Measurements from ENCODE around the gene MRFAP1.

DNA sequence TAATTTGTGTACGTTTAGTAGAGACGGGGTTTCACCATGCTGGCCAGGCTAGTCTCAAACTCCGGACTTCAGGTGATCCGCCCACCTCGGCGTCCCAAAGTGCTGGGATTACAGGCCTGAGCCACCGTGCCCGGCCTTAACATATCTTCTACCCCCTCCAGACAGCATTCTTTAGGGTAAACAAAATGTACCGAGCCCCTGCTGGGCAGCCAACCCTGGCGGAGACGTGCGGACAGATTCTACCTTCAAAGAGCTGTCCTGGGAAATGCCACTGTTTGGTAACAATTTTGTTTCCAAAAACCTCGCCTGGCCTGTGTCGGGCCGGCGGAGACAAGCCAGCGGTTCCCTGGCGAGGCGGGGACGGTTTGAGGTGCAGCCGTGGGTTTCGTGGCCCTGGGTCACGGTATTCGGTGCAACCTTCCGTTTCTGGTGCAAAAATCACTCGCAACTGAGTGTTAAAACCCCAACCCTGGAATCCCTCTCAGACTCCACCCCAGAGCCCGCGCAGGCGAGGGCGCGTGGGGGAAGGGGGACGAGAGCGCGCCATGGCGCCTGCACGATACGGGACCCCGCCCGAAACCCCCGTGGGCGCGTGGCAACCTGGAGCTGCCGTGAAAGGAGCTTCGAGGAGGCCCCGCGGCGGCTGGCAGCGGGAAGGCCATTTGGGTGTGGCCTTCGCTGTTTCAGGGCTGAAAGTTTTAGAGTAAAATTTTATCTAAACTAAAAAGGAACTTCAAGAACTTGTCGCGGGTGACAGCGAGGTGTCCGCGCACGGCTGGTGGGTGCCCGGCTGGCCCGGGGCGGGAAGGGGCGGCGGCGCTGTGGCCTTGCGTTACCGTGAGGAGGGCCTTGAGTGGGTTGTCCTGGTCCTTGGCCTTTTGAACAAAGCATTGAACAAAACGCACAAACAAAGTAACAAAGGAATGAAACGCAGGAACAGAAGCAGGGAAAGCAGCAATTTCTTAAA is 17.0 kb downstream of the MRFAP1 start:
- TF ChIP-seq, protein P1, sequence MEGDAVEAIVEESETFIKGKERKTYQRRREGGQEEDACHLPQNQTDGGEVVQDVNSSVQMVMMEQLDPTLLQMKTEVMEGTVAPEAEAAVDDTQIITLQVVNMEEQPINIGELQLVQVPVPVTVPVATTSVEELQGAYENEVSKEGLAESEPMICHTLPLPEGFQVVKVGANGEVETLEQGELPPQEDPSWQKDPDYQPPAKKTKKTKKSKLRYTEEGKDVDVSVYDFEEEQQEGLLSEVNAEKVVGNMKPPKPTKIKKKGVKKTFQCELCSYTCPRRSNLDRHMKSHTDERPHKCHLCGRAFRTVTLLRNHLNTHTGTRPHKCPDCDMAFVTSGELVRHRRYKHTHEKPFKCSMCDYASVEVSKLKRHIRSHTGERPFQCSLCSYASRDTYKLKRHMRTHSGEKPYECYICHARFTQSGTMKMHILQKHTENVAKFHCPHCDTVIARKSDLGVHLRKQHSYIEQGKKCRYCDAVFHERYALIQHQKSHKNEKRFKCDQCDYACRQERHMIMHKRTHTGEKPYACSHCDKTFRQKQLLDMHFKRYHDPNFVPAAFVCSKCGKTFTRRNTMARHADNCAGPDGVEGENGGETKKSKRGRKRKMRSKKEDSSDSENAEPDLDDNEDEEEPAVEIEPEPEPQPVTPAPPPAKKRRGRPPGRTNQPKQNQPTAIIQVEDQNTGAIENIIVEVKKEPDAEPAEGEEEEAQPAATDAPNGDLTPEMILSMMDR (conservative IDR thresholded peaks at IDR 0.05; ENCODE audit: low read depth, low read length): no peak
- TF ChIP-seq POLR2A (IDR thresholded peaks at IDR 0.05; ENCODE audit: low read depth, low read length) (no peak), BHLHE40 (IDR thresholded peaks at IDR 0.05; ENCODE audit: low read depth, low read length) (no peak)
